OCI-M1 (cell line): ENCODE results near the gene CENPX.

Source experiments
- DNase-seq: peaks from one replicate; lab custom pipeline; 2025; lab: John Stamatoyannopoulos, UW

The CENPX gene

DNA sequence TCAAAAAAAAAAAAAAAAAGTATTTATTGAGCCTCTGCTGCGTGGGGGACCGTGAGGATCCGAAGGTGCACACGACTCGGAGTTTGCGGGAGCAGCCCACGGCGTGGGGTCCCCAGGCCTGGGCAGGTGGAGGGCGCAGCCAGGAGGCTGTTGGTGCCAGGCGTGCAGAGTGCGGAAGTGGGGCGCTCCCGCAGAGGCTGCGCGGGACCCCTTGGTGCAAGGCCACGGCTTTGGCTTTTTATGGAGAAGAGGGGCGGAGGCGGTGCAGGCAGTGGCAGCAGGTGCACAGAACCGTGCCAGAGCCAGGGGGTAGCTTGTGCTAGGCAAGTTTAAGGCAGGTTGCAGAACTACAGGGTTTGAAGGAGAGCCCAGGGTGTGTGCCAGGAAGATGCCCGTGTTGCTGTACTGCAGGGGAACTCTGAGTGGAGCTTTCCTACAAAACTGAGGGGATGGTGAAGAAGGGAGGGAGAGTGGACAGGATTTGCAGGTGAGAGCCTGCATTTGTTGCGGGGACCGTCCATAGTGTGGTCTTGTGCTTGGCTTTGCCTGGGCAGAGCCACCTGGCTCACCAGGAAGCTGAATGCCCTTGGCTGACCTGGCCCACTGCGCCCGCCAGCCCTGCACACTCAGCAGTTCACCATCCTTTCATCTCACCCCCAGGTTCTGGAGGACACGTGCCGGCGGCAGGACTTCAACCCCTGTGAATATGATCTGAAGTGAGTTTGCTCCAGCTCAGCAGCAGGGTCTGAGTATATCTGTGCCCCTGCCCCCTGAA, 44.0 kb downstream of the CENPX start:
- no peak for DNase-seq

DNA sequence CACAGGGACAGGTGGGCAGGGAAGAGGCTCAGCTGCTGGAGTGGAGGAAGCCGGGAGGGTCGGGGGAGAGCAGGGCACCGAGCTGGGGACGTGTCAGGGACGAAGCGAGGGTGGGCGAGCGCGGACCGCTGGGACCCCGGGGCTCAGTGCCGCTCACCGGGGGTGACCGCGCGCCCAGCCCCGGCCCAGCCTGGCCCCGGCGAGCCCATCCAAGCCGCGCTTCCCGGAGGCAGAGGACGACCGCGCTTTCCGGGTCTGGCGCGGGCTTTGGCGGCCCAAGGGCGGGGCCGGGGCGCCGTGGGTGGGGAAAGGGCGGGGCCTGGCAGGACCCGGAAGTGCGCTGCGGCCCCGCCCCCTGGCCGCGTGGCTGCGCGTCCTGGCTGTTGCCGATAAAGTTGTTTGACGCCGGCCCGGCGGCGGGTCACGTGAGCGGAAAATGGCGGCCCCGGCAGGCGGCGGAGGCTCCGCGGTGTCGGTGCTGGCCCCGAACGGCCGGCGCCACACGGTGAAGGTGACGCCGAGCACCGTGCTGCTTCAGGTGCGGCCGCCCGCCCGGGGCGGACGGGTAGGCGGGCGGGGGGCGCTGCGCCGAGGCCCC, 45.4 kb downstream of the CENPX start, which contains the start of gene ASPSCR1:
Gene ASPSCR1, plus strand, starts transcription at position 419 of the 598 bp plus-strand sequence. Its CDS starts 18 bp downstream, at position 437.
- DNase-seq, result peak; percentile 93

DNA sequence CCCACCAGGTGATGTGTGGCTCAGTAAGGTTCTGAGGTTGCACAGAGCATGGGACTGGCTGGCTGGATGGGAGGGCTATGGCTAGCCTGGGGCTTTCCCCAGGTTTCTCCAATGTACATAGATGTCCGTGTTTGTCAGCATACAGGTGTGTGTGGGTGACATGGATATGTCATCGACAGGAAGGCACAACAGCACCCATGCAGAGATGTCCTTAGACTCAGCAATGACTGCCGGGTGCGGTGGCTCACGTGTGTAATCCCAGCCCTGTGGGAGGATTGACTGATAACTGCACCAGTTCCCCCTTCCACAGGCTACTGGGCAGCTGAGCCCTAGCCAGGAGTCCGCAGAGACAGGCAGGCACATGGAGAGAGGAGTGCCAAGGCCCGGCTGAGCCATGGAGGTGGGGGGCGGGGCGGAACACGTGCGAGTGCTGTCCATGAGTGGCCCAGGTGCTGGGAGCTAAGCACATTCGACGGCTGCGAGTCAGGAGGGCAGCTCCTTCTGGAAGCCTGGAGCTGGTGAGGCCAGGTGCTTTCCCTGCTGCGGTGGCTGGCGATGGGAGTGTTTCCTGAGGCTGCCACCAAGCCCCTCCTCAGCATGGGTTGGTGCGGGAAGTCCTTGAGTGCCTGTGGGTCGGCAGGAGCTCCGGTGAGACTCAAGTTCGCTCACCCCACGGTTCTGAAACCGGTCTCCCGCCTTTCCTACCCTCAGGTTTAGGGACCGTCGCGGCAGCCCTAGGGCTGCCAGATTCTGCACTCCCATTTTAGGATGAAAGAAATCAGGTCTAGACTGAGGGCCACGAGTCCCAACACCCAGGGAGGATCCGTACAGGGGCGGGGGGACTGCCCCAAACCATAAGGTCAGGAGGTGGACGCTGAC, 46.1 kb downstream of the CENPX start:
- peak; percentile 64 for DNase-seq

DNA sequence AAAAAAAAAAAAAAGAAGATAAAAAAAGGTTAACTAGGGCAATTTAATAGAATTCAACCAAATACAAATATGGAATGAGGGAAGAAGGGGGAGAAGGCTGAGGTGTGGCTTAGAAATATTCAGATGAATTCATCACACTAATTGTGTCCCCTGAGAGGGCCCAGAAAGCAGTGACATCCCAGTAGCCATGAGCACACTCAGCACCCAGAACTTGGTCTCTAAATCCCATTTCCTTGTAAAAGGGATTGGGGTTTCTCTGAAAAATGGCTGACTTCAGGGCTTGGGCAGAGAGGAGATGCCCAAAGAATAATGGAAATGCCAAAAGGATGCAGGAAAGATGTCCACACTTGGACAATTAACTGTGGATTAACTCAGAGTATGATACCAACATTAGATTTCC, 49.2 kb downstream of the CENPX start:
- DNase-seq, result no peak

DNA sequence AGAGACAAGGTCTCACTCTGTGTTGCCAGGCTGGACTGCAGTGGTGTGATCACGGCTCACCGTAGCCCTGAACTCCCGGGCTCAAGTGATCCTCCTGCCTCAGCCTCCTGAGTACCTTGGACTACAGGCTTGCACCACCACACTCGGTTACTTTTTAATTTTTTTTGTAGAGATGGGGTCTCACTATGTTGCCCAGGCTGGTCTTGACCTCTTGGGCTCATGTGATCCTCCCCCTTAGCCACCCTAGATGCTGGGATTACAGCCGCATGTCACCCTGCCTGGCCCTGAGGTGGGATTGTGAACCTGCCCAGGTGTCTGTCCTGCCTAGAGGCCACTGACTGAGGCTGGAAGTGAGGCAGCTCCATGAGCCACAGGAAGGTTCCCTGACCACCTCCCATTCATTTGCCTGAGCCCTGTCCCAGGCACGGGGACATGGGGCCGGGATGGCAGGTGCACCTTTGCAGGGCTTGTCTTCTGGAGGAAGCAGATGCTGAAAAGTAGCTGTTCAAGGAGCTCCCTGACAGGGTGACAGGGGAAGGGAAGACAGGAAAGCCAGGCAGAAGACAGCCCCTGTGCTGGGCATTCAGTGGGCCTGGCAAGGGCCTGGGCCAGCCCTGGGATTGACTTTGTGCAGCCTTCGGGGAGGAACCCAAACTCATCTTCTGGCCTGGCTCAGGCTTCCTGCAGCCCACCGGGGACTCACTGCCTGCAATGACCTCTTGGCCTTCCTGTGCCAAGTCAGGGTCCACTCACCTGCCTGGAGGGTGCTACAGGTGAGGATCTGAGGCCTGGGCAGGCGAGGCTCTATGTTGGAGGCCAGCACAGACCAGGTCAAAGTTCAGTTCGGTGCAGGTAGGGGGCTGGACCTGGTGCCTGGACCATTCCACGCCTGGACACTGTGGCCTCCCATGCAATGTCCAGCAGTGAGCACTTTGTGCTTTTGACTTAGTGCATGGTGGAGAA, 53.5 kb downstream of the CENPX start:
- no peak for DNase-seq
